ENCODE measurements around the gene LYRM4. TPM values are rescaled to one million over a fixed set of nuclear protein-coding genes. Genes with fewer than 3 reads are reported as not detected.

Gene LYRM4
- total and polyA plus RNA-seq, 9 of the 15 experiments (the other 6 are each of a cell fraction or from before 2014, with no cell fraction given), result 24.2 to 69.4 (median 41.8) TPM

GRCh38 chr6:5095236-5095635 is 165.5 kb downstream of the LYRM4 start (continued):
- no peak for TF ChIP-seq NFE2L1 (tag; IDR thresholded peaks at IDR 0.05; ENCODE audit: borderline replicate concordance, low read depth)

GRCh38 chr6:5094327-5094726 is 166.4 kb downstream of the LYRM4 start:
- BruUV-seq (replicated peaks), result no TSS peak
- TF ChIP-seq ZNF282 (CRISPR knock-in tag; IDR thresholded peaks at IDR 0.05) (no peak), MED1 (CRISPR knock-in tag; IDR thresholded peaks at IDR 0.05; ENCODE audit: borderline replicate concordance) (no peak), SAFB (IDR thresholded peaks at IDR 0.05; ENCODE audit: borderline replicate concordance, low read depth, low read length) (no peak), PRPF4 (IDR thresholded peaks at IDR 0.05; ENCODE audit: insufficient read depth, low read depth, low read length, poor library complexity, severe bottlenecking) (no peak), GTF2A2 (tag; IDR thresholded peaks at IDR 0.05) (no peak), SMAD1 (IDR thresholded peaks at IDR 0.05; ENCODE audit: low read depth, low read length, partially characterized antibody) (no peak), CCAR2 (IDR thresholded peaks at IDR 0.05; ENCODE audit: low read depth, low read length) (no peak), ZNF24 (IDR thresholded peaks at IDR 0.05) (no peak), HIVEP1 (CRISPR knock-in tag; IDR thresholded peaks at IDR 0.05) (no peak), E2F1 (CRISPR knock-in tag; IDR thresholded peaks at IDR 0.05) (no peak), RBM22 (IDR thresholded peaks at IDR 0.05; ENCODE audit: low read depth, low read length, poor library complexity, severe bottlenecking) (no peak), BCOR (IDR thresholded peaks at IDR 0.05) (no peak)
- TF ChIP-seq, protein P1, sequence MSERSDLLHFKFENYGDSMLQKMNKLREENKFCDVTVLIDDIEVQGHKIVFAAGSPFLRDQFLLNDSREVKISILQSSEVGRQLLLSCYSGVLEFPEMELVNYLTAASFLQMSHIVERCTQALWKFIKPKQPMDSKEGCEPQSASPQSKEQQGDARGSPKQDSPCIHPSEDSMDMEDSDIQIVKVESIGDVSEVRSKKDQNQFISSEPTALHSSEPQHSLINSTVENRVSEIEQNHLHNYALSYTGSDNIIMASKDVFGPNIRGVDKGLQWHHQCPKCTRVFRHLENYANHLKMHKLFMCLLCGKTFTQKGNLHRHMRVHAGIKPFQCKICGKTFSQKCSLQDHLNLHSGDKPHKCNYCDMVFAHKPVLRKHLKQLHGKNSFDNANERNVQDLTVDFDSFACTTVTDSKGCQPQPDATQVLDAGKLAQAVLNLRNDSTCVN (CRISPR knock-in tag; IDR thresholded peaks at IDR 0.05), result no peak
- TF ChIP-seq, protein P2, sequence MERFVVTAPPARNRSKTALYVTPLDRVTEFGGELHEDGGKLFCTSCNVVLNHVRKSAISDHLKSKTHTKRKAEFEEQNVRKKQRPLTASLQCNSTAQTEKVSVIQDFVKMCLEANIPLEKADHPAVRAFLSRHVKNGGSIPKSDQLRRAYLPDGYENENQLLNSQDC (CRISPR knock-in tag; IDR thresholded peaks at IDR 0.05), result no peak
- TF ChIP-seq, protein P3, sequence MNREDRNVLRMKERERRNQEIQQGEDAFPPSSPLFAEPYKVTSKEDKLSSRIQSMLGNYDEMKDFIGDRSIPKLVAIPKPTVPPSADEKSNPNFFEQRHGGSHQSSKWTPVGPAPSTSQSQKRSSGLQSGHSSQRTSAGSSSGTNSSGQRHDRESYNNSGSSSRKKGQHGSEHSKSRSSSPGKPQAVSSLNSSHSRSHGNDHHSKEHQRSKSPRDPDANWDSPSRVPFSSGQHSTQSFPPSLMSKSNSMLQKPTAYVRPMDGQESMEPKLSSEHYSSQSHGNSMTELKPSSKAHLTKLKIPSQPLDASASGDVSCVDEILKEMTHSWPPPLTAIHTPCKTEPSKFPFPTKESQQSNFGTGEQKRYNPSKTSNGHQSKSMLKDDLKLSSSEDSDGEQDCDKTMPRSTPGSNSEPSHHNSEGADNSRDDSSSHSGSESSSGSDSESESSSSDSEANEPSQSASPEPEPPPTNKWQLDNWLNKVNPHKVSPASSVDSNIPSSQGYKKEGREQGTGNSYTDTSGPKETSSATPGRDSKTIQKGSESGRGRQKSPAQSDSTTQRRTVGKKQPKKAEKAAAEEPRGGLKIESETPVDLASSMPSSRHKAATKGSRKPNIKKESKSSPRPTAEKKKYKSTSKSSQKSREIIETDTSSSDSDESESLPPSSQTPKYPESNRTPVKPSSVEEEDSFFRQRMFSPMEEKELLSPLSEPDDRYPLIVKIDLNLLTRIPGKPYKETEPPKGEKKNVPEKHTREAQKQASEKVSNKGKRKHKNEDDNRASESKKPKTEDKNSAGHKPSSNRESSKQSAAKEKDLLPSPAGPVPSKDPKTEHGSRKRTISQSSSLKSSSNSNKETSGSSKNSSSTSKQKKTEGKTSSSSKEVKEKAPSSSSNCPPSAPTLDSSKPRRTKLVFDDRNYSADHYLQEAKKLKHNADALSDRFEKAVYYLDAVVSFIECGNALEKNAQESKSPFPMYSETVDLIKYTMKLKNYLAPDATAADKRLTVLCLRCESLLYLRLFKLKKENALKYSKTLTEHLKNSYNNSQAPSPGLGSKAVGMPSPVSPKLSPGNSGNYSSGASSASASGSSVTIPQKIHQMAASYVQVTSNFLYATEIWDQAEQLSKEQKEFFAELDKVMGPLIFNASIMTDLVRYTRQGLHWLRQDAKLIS (CRISPR knock-in tag; IDR thresholded peaks at IDR 0.05), result no peak

More at GRCh38 chr6:5094327-5094726, 166.4 kb downstream of the LYRM4 start:
- Histone ChIP-seq H4K20me1 (replicated peaks; ENCODE audit: control insufficient read depth, insufficient read depth, low read length) (no peaks in the 10 kb centered on the region), H3K4me3 (no peak overlapping the region), H3K4me1 (replicated peaks in 1 of 2; ENCODE audit: control insufficient read depth in 2 of 2, insufficient read depth in 2 of 2, low read length in 2 of 2) (peaks cover 0 to 10% of the 10 kb centered on the region in 2 experiments; a peak in 2 of 5 replicates), H3K27me3 (ENCODE audit: control insufficient read depth in 2 of 2, insufficient read depth in 2 of 2, low read length in 2 of 2) (peaks cover 13 to 15% of the 10 kb centered on the region in 2 experiments), H2AFZ (ENCODE audit: low read depth, low read length) (no peak overlapping the region), H3K9ac (ENCODE audit: insufficient read depth in 1 of 2, low read depth in 2 of 2, low read length in 2 of 2) (no peak overlapping the region), H3K9me3 (replicated peaks; ENCODE audit: control insufficient read depth, insufficient read depth, low read depth, low read length) (no peaks in the 10 kb centered on the region), H3K9me1 (ENCODE audit: control insufficient read depth, insufficient read depth, low read length) (no peaks in the 10 kb centered on the region), H3K27ac (ENCODE audit: extremely low read depth, low read depth, low read length) (no peak overlapping the region), H3K36me3 (ENCODE audit: control insufficient read depth, insufficient read depth, low read length) (no peaks in the 10 kb centered on the region), H3K4me2 (ENCODE audit: insufficient read depth, low read length) (no peak overlapping the region), H3K79me2 (ENCODE audit: control insufficient read depth, insufficient read depth, low read length) (no peaks in the 10 kb centered on the region)
- ATAC-seq (no peak), FAIRE-seq (no peak), DNase-seq (ENCODE audit: extremely low read depth in 1 of 4, low spot score in 3 of 4) (no peak)
- ChIA-PET CTCF (ENCODE audit: low intra/inter-chr PET ratio) (no interaction called here), POLR2A (no interaction called here)
- intact Hi-C loops (cut with micrococcal nuclease) (no loop called here), in situ Hi-C loops (cut with MboI) (no loop called here)
- WGBS (ENCODE audit: insufficient coverage, low coverage, missing lambda C conversion rate), result 7% methylated on average over 3 of the region's 3 CpGs

All from K562 (cell line).